ENCODE data around the gene ABCC4.

The ABCC4 gene, protein sequence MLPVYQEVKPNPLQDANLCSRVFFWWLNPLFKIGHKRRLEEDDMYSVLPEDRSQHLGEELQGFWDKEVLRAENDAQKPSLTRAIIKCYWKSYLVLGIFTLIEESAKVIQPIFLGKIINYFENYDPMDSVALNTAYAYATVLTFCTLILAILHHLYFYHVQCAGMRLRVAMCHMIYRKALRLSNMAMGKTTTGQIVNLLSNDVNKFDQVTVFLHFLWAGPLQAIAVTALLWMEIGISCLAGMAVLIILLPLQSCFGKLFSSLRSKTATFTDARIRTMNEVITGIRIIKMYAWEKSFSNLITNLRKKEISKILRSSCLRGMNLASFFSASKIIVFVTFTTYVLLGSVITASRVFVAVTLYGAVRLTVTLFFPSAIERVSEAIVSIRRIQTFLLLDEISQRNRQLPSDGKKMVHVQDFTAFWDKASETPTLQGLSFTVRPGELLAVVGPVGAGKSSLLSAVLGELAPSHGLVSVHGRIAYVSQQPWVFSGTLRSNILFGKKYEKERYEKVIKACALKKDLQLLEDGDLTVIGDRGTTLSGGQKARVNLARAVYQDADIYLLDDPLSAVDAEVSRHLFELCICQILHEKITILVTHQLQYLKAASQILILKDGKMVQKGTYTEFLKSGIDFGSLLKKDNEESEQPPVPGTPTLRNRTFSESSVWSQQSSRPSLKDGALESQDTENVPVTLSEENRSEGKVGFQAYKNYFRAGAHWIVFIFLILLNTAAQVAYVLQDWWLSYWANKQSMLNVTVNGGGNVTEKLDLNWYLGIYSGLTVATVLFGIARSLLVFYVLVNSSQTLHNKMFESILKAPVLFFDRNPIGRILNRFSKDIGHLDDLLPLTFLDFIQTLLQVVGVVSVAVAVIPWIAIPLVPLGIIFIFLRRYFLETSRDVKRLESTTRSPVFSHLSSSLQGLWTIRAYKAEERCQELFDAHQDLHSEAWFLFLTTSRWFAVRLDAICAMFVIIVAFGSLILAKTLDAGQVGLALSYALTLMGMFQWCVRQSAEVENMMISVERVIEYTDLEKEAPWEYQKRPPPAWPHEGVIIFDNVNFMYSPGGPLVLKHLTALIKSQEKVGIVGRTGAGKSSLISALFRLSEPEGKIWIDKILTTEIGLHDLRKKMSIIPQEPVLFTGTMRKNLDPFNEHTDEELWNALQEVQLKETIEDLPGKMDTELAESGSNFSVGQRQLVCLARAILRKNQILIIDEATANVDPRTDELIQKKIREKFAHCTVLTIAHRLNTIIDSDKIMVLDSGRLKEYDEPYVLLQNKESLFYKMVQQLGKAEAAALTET (N-terminal part only)

GRCh38 chr13:95301183-95301967 is at the start of gene ABCC4:
Gene ABCC4 (minus strand): TSS chr13:95301451. CDS start chr13:95301314, 137 bp downstream.
- peak; percentile 66 for DNase-seq

GRCh38 chr13:95349267-95349666 is 48.0 kb upstream of the ABCC4 start:
- DNase-seq: no peak

- DNase-seq: no peak
Measured at GRCh38 chr13:95343944-95344343, 42.7 kb upstream of the ABCC4 start.

DNA sequence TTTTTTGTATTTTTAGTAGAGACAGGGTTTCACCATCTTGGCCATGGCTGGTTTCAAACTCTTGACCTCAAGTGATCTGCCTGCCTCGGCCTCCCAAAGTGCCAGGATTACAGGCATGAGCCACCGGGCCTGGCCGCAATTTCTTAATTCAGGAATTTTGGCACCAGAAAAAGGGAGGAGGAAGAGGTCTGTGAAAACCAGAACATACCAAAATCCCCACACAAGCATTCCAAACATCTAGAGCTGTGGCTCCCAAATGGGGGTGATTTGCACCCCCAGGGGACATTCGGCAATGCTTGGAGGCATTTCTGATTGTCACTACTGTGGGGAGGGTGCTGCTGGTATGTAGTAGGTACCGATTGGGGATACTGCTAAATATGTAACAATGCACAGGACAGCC is 40.2 kb upstream of the ABCC4 start:
- DNase-seq: no peak

GRCh38 chr13:95338905-95339304 is 37.7 kb upstream of the ABCC4 start:
- no peak for DNase-seq

DNA sequence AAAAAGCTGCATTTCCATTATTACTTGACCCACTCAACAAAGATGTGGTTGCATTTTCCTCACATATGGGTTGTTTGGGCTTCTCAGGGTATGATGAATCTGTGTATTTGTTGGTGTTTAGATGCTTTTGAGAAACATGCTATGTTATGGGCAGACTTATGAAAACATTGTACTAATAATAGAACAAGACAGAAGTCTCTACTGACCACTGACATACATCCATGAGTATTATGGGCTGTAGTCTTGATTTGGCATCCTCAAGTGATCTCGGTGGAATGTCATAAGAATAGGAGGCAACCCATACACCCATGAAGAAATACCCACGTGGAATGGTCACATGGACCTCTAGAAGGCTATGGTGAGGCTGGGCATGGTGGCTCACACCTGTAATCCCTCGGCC is 36.3 kb upstream of the ABCC4 start:
- DNase-seq: no peak

- DNase-seq: no peak
Measured at GRCh38 chr13:95335667-95336066, 34.4 kb upstream of the ABCC4 start.

GRCh38 chr13:95328386-95328785 is 27.1 kb upstream of the ABCC4 start:
- no peak for DNase-seq

GRCh38 chr13:95327190-95327589 is 25.9 kb upstream of the ABCC4 start:
- no peak for DNase-seq

- DNase-seq: no peak
Measured at GRCh38 chr13:95326695-95327094, 25.4 kb upstream of the ABCC4 start.

GRCh38 chr13:95325485-95325884 is 24.2 kb upstream of the ABCC4 start:
- no peak for DNase-seq

- no peak for DNase-seq
Measured at GRCh38 chr13:95323930-95324662, 22.8 kb upstream of the ABCC4 start.

- DNase-seq: no peak
Measured at GRCh38 chr13:95319551-95320274, 18.5 kb upstream of the ABCC4 start.

DNA sequence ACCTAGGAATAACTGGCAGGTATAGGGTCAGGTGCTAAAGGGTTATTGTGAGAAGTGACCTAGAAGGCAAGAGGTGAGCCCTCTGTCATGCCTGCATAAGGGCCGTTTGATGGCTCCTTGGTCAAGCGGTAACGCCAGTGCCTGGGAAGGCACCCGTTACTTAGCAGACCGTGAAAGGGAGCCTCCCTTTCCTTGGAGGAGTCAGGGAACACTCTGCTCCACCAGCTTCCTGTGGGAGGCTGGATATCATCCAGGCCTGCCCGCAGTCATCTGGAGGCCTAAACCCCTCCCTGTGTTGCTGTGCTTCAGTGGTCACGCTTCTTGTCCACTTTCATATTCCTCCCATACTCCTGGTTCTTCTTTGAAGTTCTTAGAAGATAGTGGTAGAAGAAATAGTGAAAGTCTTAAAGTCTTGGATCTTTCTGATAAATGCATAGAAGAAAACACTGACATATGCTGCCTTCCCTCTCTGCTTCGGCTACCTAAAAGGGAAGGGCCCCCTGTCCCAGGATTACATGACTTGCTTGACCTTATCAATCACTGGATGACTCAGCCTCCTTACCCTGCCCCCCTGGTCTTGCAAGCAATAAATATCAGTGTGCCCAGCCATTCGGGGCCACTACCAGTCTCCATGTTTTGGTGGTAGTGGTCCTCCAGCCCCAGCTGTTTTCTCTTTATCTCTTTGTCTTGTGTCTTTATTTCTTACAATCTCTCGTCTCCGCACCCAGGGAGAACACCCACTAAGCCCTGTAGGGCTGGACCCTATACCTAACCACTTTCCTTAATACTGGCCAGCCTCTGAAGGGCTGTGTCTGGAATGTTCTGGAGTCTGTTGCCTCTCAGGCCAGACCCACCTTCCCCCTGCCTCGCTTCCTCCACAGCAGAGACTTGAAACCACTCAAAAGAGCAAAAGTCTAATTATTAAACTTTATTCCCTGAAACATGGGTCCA is 16.1 kb upstream of the ABCC4 start:
- no peak for DNase-seq

DNA sequence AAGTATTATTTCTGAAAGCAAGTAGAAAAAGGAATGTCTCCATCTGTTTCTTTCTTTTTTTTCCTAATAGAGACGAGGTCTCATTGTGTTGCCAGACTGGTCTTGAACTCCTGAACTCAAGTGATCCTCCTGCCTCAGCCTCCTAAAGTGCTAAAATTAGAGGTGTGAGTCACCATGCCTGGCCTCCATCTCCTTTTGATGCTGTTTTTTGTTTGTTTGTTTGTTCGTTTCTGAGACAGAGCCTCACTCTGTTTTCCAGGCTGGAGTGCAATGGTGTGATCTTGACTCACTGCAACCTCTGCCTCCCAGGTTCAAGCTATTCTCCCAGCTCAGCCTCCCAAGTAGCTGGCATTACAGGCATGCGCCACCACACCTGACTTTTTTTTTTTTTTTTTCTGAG is 14.5 kb upstream of the ABCC4 start:
- no peak for DNase-seq

DNA sequence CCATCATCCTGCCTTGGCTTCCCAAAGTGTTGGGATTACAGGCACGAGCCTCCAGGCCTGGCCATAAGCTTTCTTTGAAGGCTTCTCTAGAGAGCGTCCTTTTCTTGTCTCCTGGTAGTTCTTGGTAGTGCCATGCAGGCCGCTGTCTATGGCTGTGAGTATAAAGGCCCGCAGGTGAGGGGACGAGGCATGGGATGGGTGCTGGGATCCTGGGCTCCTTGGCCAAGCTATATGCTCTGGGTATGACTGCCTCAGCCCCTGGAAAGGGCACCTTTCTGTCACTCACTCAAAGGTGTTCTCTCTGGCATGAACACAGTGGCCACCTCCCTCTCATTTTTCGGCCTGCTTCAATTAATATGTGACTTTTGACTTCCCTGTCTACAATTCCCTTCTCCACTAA is 6.3 kb upstream of the ABCC4 start:
- no peak for DNase-seq

DNA sequence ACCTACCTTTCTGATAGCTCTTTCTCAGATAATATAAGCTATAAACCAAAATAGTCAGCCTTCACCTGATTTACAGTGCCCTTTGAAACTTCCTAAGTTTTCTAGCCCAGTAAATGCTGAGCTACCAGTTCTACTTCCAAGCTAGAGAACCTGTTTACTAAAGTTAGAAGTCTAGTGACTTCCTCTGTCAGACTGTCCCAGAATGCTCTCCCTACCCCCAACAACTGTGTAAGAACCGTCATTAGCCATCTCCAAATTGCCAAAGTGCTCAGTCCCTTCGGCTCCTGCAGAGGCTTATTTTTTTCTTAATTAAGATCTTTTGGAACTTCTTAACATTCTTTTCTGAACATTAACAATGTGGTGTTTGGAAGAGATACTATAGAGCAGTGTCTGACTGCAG is 3.2 kb upstream of the ABCC4 start:
- no peak for DNase-seq

DNA sequence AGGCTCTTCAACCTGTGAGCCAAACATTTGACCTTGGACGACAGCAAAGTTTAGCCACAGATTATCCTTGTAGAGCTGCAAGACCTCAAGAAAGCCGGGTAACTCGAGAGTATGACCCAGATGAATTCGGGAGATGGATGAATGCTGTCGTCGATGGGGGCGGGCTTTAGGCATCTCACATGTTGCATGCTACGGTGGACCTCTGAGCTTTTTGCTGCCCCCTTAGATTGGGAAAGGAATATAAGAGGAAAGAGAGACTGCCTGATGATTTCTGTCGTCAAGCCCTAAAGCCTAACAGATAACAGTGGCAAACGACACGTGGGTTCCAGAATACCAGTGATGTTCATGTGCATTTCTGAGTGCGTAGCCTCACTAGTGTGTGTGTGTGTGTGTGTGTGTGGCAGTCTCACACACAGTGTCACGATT is 730 bp upstream of the ABCC4 start:
- no peak for DNase-seq

DNA sequence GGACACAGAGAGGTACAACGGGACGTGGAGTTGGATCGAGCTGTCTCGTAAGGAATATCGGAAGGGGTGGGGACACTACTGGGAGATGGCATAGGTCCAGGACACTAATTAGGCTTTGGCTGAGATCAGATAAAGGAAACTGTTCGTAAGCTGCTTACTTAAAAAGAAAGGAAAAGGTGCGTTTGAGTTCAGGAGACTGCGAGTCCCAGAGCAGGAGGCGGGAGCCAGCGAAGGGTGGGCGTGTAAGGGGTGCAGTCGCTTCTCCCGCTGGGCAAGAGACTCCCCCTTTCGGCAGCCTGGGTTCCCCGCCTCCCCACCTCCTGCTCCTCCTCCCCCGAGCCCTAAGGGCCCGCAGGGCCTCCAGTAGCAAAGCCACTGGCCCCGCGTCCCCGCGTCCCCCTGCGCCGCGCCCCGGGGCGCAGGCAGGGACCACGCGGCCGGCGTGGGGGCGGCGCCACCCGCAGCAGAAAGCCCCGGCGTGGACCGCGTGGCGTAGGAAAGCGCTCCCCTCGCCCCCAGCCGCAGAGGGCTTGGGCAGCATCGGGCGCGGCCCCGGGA is 547 bp downstream of the ABCC4 start:
- DNase-seq: peak; percentile 60

All from CD4-positive, alpha-beta T cell treated with Interleukin-6 for 4 hours (primary cell).